Retinal pigment epithelial cell (primary cell): ENCODE results near the gene STXBP4.

Experiments
- DNase-seq: peaks from one replicate; pipeline ENCODE4 v3.0.0-alpha.2; 2010; ENCODE audit warnings: low read depth
- H3K4me3 ChIP-seq: 2 replicates; pipeline ENCODE4 v1.5.1; 2011; ENCODE audit warnings: mild to moderate bottlenecking, low read length, control low read depth, moderate library complexity
- CTCF ChIP-seq: conservative IDR thresholded peaks from 2 replicates; pipeline ENCODE4 v1.5.1; 2011; ENCODE audit warnings: low read depth, low read length, control low read depth, inconsistent platforms

Gene STXBP4

DNA sequence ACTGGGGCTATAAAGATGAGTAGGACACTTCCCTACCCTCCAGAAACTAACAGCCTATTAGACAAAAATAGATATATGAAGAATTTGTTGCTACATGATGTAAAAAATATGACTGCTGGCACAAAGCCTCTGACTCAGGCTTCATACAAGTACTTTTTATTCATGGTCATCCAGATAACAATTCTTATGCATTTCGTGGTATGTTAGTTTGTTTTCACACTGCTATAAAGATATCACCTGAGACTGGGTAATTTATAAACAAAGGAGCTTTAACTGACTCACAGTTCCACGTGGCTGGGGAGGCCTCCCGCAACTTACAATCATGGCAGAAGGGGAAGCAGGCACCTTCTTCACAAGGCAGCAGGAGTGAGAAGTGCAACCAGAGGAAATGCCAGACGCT lies 183.7 kb downstream of the STXBP4 start:
- TF ChIP-seq CTCF = no peak

GRCh38 chr17:55154101-55154500 lies 185.5 kb downstream of the STXBP4 start:
- no peak for DNase-seq
- no peak for TF ChIP-seq CTCF
- H3K4me3 ChIP-seq = no peak overlapping the region

More for the DNA sequence above, 183.7 kb downstream of the STXBP4 start:
- peak; percentile 21 for DNase-seq
- H3K4me3 ChIP-seq = no peak overlapping the region

GRCh38 chr17:55155856-55156560 lies 187.4 kb downstream of the STXBP4 start:
- TF ChIP-seq CTCF = no peak
- DNase-seq = peak; percentile 57
- no peak overlapping the region for H3K4me3 ChIP-seq

DNA sequence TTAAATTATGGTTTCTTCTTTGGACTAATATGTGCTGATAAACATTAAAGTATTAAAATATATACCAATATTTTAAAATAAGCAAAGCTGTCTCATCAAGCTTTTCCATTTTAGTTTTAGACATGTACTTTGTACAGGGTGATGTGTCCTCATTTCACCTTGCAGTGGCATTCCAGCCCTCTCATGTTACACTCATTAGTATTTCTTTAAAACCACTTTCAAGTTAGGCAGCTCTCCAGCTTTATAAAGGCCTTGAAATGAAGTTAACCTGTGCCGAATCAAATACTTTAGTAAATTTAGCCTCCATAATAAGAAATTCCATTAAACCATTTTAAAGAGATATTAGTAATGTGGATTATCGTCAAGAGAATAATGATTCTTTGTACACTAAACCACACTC lies 188.6 kb downstream of the STXBP4 start:
- TF ChIP-seq CTCF = no peak
- peak; percentile 86 for DNase-seq
- no peak overlapping the region for H3K4me3 ChIP-seq

DNA sequence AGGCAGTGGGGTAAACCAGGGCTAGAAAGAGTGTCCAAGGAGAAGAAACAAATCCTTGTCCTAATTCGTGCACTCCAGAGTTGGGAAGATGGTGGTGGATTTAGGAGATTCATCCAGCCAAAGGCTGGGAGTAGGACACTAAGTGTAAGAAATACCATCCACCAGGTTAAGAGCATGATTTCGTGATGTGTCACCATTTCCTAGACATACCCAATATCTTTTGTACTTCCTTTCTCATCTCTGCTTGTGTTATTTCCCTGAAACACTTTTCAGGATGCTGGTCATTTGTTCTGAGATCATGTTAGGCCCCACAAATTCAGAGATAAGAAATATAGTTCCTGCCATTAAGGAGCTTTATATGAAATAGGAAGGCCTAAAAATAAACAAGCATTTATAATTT lies 189.9 kb downstream of the STXBP4 start:
- TF ChIP-seq CTCF = no peak
- no peak overlapping the region for H3K4me3 ChIP-seq
- no peak for DNase-seq

DNA sequence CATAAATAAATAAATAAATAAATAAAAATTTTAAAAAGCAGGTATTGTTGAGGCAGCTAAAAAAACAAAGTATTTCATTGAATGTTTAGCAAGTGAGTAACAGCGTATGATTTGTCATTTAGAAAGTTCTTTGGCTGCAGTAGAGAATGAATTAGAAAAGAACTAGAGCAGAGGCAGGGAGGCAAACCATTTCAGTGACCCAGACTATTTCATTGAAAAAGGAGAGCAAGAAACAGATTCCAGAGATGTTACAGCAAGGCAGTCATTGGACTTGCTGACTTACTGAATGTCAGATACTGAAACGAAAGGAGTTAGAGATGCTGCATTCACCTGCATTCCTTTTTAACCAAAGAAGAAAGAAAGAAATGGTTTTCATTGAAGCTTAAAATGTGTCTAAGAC lies 190.7 kb downstream of the STXBP4 start:
- TF ChIP-seq CTCF = no peak
- no peak overlapping the region for H3K4me3 ChIP-seq
- no peak for DNase-seq

GRCh38 chr17:55160501-55160900 lies 191.9 kb downstream of the STXBP4 start:
- TF ChIP-seq CTCF = no peak
- DNase-seq = no peak
- H3K4me3 ChIP-seq = no peak overlapping the region
